Suprapubic skin (tissue), 3 donors: ENCODE data around the gene FAM90A26.
"Not testable (repeated sequence)": the region's sequence is repeated elsewhere in the genome, so short reads cannot be mapped to it uniquely, and the experiment has no call there.

Experiments
- EP300 ChIP-seq: sonication (generic); formaldehyde crosslinking; IDR thresholded peaks from one replicate; pipeline ENCODE4 v1.6.1; 2017; ENCODE audit warnings: antibody characterized with exemption
- TF ChIP-seq, protein P1 (sequence below), 2 donors: fragments of 200-600 bp in 1 of 2; fragments of 450-650 bp in 1 of 2; sonication (generic) in 1 of 2; IDR thresholded peaks; one replicate each; pipeline ENCODE4 v1.5.1; 2016 to 2019; ENCODE audit warnings: antibody characterized with exemption in 2 of 2, mild to moderate bottlenecking in 1 of 2, moderate library complexity in 1 of 2

DNA sequence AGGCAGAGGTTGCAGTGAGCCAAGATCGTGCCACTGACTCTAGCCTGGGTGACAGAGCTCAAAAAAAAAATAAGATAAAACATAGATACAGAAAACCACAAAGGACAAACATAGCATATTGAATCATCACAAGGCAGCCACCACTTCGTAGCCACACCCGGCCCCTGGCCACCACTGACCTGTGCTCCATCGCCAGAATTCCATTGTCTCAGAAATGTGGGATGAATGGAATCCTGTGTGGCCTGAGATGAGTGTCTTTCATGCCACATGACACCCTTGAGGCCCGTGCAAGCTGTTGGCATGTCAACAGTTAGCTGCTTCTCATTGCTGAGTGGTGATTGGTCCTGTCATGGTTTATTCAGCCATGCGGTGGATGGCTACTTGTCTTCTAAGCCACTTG, 10.2 kb upstream of the FAM90A26 start:
- TF ChIP-seq, protein P1, sequence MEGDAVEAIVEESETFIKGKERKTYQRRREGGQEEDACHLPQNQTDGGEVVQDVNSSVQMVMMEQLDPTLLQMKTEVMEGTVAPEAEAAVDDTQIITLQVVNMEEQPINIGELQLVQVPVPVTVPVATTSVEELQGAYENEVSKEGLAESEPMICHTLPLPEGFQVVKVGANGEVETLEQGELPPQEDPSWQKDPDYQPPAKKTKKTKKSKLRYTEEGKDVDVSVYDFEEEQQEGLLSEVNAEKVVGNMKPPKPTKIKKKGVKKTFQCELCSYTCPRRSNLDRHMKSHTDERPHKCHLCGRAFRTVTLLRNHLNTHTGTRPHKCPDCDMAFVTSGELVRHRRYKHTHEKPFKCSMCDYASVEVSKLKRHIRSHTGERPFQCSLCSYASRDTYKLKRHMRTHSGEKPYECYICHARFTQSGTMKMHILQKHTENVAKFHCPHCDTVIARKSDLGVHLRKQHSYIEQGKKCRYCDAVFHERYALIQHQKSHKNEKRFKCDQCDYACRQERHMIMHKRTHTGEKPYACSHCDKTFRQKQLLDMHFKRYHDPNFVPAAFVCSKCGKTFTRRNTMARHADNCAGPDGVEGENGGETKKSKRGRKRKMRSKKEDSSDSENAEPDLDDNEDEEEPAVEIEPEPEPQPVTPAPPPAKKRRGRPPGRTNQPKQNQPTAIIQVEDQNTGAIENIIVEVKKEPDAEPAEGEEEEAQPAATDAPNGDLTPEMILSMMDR (IDR thresholded peaks at IDR 0.05), result not testable (repeated sequence)
- not testable (repeated sequence) for TF ChIP-seq EP300
